ENCODE results near the gene OXT.

The OXT gene

GRCh38 chr20:3103369-3104032, 32.1 kb downstream of the OXT start:
- no peak for TF ChIP-seq CEBPB (IDR thresholded peaks at IDR 0.05)
- TF ChIP-seq TAF1 (IDR thresholded peaks at IDR 0.05; ENCODE audit: low read depth) = no peak
- no peak for TF ChIP-seq CREB1 (IDR thresholded peaks at IDR 0.05; ENCODE audit: low read depth)
- TF ChIP-seq TCF12 (IDR thresholded peaks at IDR 0.05; ENCODE audit: low read depth) = no peak
- no peak for TF ChIP-seq TEAD4 (IDR thresholded peaks at IDR 0.05)
- TF ChIP-seq USF1 (IDR thresholded peaks at IDR 0.05) = no peak
- TF ChIP-seq, protein P1, sequence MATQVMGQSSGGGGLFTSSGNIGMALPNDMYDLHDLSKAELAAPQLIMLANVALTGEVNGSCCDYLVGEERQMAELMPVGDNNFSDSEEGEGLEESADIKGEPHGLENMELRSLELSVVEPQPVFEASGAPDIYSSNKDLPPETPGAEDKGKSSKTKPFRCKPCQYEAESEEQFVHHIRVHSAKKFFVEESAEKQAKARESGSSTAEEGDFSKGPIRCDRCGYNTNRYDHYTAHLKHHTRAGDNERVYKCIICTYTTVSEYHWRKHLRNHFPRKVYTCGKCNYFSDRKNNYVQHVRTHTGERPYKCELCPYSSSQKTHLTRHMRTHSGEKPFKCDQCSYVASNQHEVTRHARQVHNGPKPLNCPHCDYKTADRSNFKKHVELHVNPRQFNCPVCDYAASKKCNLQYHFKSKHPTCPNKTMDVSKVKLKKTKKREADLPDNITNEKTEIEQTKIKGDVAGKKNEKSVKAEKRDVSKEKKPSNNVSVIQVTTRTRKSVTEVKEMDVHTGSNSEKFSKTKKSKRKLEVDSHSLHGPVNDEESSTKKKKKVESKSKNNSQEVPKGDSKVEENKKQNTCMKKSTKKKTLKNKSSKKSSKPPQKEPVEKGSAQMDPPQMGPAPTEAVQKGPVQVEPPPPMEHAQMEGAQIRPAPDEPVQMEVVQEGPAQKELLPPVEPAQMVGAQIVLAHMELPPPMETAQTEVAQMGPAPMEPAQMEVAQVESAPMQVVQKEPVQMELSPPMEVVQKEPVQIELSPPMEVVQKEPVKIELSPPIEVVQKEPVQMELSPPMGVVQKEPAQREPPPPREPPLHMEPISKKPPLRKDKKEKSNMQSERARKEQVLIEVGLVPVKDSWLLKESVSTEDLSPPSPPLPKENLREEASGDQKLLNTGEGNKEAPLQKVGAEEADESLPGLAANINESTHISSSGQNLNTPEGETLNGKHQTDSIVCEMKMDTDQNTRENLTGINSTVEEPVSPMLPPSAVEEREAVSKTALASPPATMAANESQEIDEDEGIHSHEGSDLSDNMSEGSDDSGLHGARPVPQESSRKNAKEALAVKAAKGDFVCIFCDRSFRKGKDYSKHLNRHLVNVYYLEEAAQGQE (IDR thresholded peaks at IDR 0.05; ENCODE audit: low read depth) = no peak
- no peak for TF ChIP-seq NFIC (IDR thresholded peaks at IDR 0.05)
- no peak for TF ChIP-seq EP300 (IDR thresholded peaks at IDR 0.05; ENCODE audit: borderline replicate concordance)
- no peak for TF ChIP-seq ZBTB7A (IDR thresholded peaks at IDR 0.05; ENCODE audit: low read depth)
- TF ChIP-seq YY1 (IDR thresholded peaks at IDR 0.05; ENCODE audit: low read depth) = no peak
- TF ChIP-seq FOXM1 (IDR thresholded peaks at IDR 0.05; ENCODE audit: borderline replicate concordance, low read depth) = no peak
- no peak for TF ChIP-seq RAD21 (IDR thresholded peaks at IDR 0.05; ENCODE audit: low read depth)
- TF ChIP-seq MAX (IDR thresholded peaks at IDR 0.05) = no peak
- no peak for TF ChIP-seq EGR1 (IDR thresholded peaks at IDR 0.05)

DNA sequence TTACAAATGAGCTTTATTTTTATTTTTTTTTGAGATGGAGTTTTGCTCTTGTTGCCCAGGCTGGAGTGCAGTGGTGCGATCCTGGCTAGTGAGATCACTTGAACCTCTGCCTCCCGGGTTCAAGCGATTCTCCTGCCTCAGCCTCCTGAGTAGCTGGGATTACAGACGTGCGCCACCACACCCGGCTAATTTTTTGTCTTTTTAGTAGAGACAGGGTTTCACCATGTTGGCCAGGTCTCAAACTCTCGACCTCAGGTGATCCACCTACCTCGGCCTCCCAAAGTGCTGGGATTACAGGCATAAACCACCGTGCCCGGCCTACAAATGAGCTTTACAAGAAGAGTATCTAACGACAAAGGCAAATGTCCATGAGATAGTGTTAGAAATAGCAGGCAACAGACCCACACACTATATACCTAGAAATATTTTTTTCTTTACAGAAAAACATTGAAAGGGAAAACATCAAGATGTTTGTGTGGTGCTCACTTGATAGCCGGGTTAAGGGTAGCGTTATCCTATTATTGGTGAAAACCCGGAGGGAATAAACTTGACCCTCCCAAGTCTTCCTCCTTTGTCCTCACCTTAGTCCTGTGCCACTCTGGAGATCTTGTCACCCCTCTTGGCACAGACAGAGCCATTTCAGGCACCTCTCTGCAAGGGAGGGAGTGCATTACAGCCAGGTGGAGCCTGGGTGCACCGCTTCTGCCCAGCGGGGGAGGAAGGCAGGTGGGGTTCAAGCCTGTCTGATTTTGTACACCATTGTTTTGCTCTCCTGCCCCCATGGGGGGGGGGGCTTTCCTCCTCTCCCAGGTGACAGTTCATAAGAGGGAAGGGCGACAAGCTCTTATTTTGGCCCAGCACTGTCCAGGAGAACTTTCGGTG, 34.1 kb downstream of the OXT start:
- TF ChIP-seq ZBTB7A (IDR thresholded peaks at IDR 0.05; ENCODE audit: low read depth) = no peak
- TF ChIP-seq EP300 (IDR thresholded peaks at IDR 0.05; ENCODE audit: borderline replicate concordance) = no peak
- no peak for TF ChIP-seq USF1 (IDR thresholded peaks at IDR 0.05)
- no peak for TF ChIP-seq CREB1 (IDR thresholded peaks at IDR 0.05; ENCODE audit: low read depth)
- no peak for TF ChIP-seq TEAD4 (IDR thresholded peaks at IDR 0.05)
- no peak for TF ChIP-seq TAF1 (IDR thresholded peaks at IDR 0.05; ENCODE audit: low read depth)
- no peak for TF ChIP-seq RAD21 (IDR thresholded peaks at IDR 0.05; ENCODE audit: low read depth)
- no peak for TF ChIP-seq CEBPB (IDR thresholded peaks at IDR 0.05)
- TF ChIP-seq MAX (IDR thresholded peaks at IDR 0.05) = no peak
- no peak for TF ChIP-seq NFIC (IDR thresholded peaks at IDR 0.05)
- TF ChIP-seq, protein P1 (IDR thresholded peaks at IDR 0.05; ENCODE audit: low read depth) = no peak
- no peak for TF ChIP-seq EGR1 (IDR thresholded peaks at IDR 0.05)
- TF ChIP-seq YY1 (IDR thresholded peaks at IDR 0.05; ENCODE audit: low read depth) = no peak
- no peak for TF ChIP-seq TCF12 (IDR thresholded peaks at IDR 0.05; ENCODE audit: low read depth)

DNA sequence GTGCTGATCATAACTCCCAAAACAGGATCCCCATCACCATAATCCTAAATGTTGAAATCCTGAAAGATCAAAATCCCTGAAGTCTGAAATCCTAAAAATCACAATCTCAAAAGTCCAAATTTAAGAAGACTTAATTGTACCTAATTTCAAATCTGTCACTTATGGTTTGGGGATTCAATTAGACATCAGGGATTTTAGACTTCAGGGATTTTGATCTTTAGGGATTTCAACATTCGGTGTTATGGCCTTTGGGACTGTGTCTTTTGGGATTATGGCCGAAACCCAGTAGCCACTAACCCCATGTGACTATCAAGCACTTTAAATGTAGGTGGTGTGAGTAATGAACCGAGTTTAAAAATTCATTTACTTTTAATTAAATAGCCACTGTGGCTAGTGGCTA, 34.8 kb downstream of the OXT start:
- TF ChIP-seq EGR1 (IDR thresholded peaks at IDR 0.05) = no peak
- no peak for TF ChIP-seq FOXM1 (IDR thresholded peaks at IDR 0.05; ENCODE audit: borderline replicate concordance, low read depth)

GRCh38 chr20:3106658-3107463, 35.4 kb downstream of the OXT start:
- TF ChIP-seq EP300 (IDR thresholded peaks at IDR 0.05; ENCODE audit: borderline replicate concordance) (no peak), TCF12 (IDR thresholded peaks at IDR 0.05; ENCODE audit: low read depth) (no peak), EGR1 (IDR thresholded peaks at IDR 0.05) (no peak), TEAD4 (IDR thresholded peaks at IDR 0.05) (no peak), FOXM1 (IDR thresholded peaks at IDR 0.05; ENCODE audit: borderline replicate concordance, low read depth) (no peak), CEBPB (IDR thresholded peaks at IDR 0.05) (no peak)
- TF ChIP-seq, protein P1 (IDR thresholded peaks at IDR 0.05; ENCODE audit: low read depth) = no peak

All from Ishikawa (cell line).